HepG2 (cell line): ENCODE measurements around the gene HNRNPM.

Experiments
- CTCF ChIP-seq: sonication (generic); formaldehyde crosslinking; IDR thresholded peaks from 2 replicates; pipeline ENCODE4 v1.5.0; 2020; ENCODE audit warnings: mild to moderate bottlenecking, missing genetic modification reagents, moderate library complexity
- EZH2 ChIP-seq: conservative IDR thresholded peaks from 2 replicates; pipeline ENCODE4 v1.6.1; 2012; ENCODE audit warnings: mild to moderate bottlenecking, low read depth, low read length, moderate library complexity
- HMGXB4 ChIP-seq, 2 experiments: sonication (generic) in 1 of 2; formaldehyde crosslinking in 1 of 2; IDR thresholded peaks; 2 replicates each; pipeline versions ENCODE4 v1.4.0 to v1.6.1; 2018 to 2020; ENCODE audit warnings: missing genetic modification reagents in 2 of 2, borderline replicate concordance in 1 of 2, low read depth in 1 of 2, mild to moderate bottlenecking in 1 of 2, missing biosample characterization in 1 of 2
- MNT ChIP-seq: fragments of 450-650 bp; IDR thresholded peaks from 2 replicates; pipeline ENCODE4 v1.6.1; 2016
- NCOR1 ChIP-seq: fragments of 200-600 bp; sonication (generic); IDR thresholded peaks from 2 replicates; pipeline ENCODE4 v1.7.0; 2017; ENCODE audit warnings: antibody characterized with exemption, low read length, borderline replicate concordance
- NR2F1 ChIP-seq, 2 experiments: fragments of 450-650 bp in 1 of 2; formaldehyde crosslinking in 1 of 2; IDR thresholded peaks; 2 replicates each; pipeline versions ENCODE4 v1.5.0 to v1.6.1; 2016 to 2020; ENCODE audit warnings: mild to moderate bottlenecking in 1 of 2, missing compliant biosample characterization in 1 of 2, missing genetic modification reagents in 1 of 2, moderate library complexity in 1 of 2
- RFX5 ChIP-seq: IDR thresholded peaks from 2 replicates; pipeline ENCODE4 v1.6.1; 2011; ENCODE audit warnings: low read depth, low read length, improper control_type of control experiment
- ZFP1 ChIP-seq: IDR thresholded peaks from 2 replicates; pipeline ENCODE4 v1.6.1; 2016
- TF ChIP-seq, protein P1 (sequence below): sonication (generic); formaldehyde crosslinking; IDR thresholded peaks from 2 replicates; pipeline ENCODE4 v1.5.0; 2020; ENCODE audit warnings: missing genetic modification reagents
- TF ChIP-seq, protein P2 (sequence below): IDR thresholded peaks from 2 replicates; pipeline ENCODE4 v1.6.1; 2012; ENCODE audit warnings: inconsistent platforms
- TF ChIP-seq, protein P3 (sequence below): sonication (generic); formaldehyde crosslinking; IDR thresholded peaks from 2 replicates; pipeline ENCODE4 v1.4.0; 2020; ENCODE audit warnings: missing genetic modification reagents

- TF ChIP-seq CTCF (no peak), RFX5 (no peak), NCOR1 (no peak), NR2F1 (CRISPR knock-in tag; IDR thresholded peaks at IDR 0.05) (no peak), ZFP1 (CRISPR knock-in tag) (no peak), EZH2 (no peak), MNT (no peak), HMGXB4 (CRISPR knock-in tag; IDR thresholded peaks at IDR 0.05; ENCODE audit: borderline replicate concordance in 1 of 2, low read depth in 1 of 2) (no peak)
- TF ChIP-seq, protein P1, sequence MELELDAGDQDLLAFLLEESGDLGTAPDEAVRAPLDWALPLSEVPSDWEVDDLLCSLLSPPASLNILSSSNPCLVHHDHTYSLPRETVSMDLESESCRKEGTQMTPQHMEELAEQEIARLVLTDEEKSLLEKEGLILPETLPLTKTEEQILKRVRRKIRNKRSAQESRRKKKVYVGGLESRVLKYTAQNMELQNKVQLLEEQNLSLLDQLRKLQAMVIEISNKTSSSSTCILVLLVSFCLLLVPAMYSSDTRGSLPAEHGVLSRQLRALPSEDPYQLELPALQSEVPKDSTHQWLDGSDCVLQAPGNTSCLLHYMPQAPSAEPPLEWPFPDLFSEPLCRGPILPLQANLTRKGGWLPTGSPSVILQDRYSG (CRISPR knock-in tag) = no peak
- TF ChIP-seq, protein P2, sequence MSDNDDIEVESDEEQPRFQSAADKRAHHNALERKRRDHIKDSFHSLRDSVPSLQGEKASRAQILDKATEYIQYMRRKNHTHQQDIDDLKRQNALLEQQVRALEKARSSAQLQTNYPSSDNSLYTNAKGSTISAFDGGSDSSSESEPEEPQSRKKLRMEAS = no peak
- TF ChIP-seq, protein P3, sequence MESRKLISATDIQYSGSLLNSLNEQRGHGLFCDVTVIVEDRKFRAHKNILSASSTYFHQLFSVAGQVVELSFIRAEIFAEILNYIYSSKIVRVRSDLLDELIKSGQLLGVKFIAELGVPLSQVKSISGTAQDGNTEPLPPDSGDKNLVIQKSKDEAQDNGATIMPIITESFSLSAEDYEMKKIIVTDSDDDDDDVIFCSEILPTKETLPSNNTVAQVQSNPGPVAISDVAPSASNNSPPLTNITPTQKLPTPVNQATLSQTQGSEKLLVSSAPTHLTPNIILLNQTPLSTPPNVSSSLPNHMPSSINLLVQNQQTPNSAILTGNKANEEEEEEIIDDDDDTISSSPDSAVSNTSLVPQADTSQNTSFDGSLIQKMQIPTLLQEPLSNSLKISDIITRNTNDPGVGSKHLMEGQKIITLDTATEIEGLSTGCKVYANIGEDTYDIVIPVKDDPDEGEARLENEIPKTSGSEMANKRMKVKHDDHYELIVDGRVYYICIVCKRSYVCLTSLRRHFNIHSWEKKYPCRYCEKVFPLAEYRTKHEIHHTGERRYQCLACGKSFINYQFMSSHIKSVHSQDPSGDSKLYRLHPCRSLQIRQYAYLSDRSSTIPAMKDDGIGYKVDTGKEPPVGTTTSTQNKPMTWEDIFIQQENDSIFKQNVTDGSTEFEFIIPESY (CRISPR knock-in tag) = no peak
Observed at GRCh38 chr19:8454218-8454617, 9.4 kb downstream of the HNRNPM start.
